Left hindlimb (tissue), 1 donor: ENCODE results near the gene TADA2A.
A peak's percentile ranks its signal among the peaks of the same experiment; 100 is the strongest.

Source experiments
- DNase-seq: peaks from one replicate; pipeline ENCODE4 v3.0.0-alpha.2; 2018

The TADA2A gene

GRCh38 chr17:37406635-37407461 is at the start of gene TADA2A, which contains the start of gene ACACA:
TSS of gene TADA2A (plus strand) at chr17:37406886. CDS start at chr17:37411366, 4,480 bp downstream.
TSS of gene ACACA (minus strand) at chr17:37406836. CDS start at chr17:37406299, 537 bp downstream.
- DNase-seq, result peak; percentile 87

- DNase-seq, result peak; percentile 79
Measured at GRCh38 chr17:37358098-37358829, 48.4 kb upstream of the TADA2A start.

- peak; percentile 95 for DNase-seq
Measured at GRCh38 chr17:37358830-37359681, 47.6 kb upstream of the TADA2A start.

- DNase-seq, result no peak
Measured at GRCh38 chr17:37359682-37360188, 47.0 kb upstream of the TADA2A start.

- no peak for DNase-seq
Measured at GRCh38 chr17:37360632-37361031, 46.1 kb upstream of the TADA2A start.

GRCh38 chr17:37361543-37361942 is 45.1 kb upstream of the TADA2A start:
- DNase-seq, result no peak

GRCh38 chr17:37365589-37365988 is 41.1 kb upstream of the TADA2A start:
- DNase-seq, result no peak

- DNase-seq, result no peak
Measured at GRCh38 chr17:37368577-37368976, 38.1 kb upstream of the TADA2A start.

- peak; percentile 69 for DNase-seq
Measured at GRCh38 chr17:37373530-37374159, 33.0 kb upstream of the TADA2A start.

- DNase-seq, result no peak
Measured at GRCh38 chr17:37375706-37376105, 31.0 kb upstream of the TADA2A start, which contains the start of gene C17orf78. TSS of gene C17orf78 (plus strand) at chr17:37375985. CDS start at chr17:37376093, 108 bp downstream.

- DNase-seq, result no peak
Measured at GRCh38 chr17:37382056-37382455, 24.6 kb upstream of the TADA2A start.

GRCh38 chr17:37384560-37385149 is 22.0 kb upstream of the TADA2A start:
- DNase-seq, result no peak

GRCh38 chr17:37385474-37385990 is 21.2 kb upstream of the TADA2A start:
- no peak for DNase-seq

- no peak for DNase-seq
Measured at GRCh38 chr17:37386462-37386861, 20.2 kb upstream of the TADA2A start.

GRCh38 chr17:37388266-37388665 is 18.4 kb upstream of the TADA2A start:
- no peak for DNase-seq

- no peak for DNase-seq
Measured at GRCh38 chr17:37389160-37389559, 17.5 kb upstream of the TADA2A start.

GRCh38 chr17:37391146-37391545 is 15.5 kb upstream of the TADA2A start:
- no peak for DNase-seq

GRCh38 chr17:37392024-37392590 is 14.6 kb upstream of the TADA2A start:
- no peak for DNase-seq

- DNase-seq, result no peak
Measured at GRCh38 chr17:37393352-37393751, 13.3 kb upstream of the TADA2A start.

GRCh38 chr17:37399265-37399803 is 7.4 kb upstream of the TADA2A start:
- no peak for DNase-seq

GRCh38 chr17:37400505-37400904 is 6.2 kb upstream of the TADA2A start:
- no peak for DNase-seq
